Inflammatory macrophage (primary cell): ENCODE measurements around the gene FOXP1.

Experiments
- DNase-seq, 2 donors: peaks; one replicate each; pipeline ENCODE4 v3.0.0-alpha.2; 2020 to 2022

The FOXP1 gene

GRCh38 chr3:71585887-71586809, 2.6 kb upstream of the FOXP1 start:
- DNase-seq = peak; percentile 40 to 54

DNA sequence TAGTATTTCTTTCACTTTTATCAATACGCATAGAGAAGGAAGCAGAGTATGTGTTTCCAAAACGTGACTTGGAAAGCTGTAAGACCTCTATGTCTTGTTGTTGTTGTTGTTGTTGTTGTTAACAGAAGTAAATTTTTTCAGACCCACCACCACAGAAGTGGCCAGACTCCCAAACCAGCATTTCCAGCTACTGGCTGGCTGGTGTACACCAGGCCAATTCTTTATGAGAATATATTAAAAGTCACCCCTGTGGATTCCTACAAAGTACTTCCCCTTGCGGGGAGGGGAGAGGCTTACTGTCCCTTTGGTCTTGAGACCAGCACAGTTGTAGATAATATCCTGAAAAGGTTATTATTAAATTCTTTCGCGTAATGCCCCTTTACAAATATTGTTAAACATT, 1.6 kb upstream of the FOXP1 start:
- DNase-seq = peak; percentile 26 to 48

- DNase-seq = peak in 1 of 2 donors; percentile 9
Observed at GRCh38 chr3:71584394-71585011, 975 bp upstream of the FOXP1 start.

GRCh38 chr3:71582612-71583565, 639 bp downstream of the FOXP1 start:
- peak in 1 of 2 donors; percentile 25 for DNase-seq

GRCh38 chr3:71582036-71582611, 1.4 kb downstream of the FOXP1 start:
- DNase-seq = peak in 1 of 2 donors; percentile 32

DNA sequence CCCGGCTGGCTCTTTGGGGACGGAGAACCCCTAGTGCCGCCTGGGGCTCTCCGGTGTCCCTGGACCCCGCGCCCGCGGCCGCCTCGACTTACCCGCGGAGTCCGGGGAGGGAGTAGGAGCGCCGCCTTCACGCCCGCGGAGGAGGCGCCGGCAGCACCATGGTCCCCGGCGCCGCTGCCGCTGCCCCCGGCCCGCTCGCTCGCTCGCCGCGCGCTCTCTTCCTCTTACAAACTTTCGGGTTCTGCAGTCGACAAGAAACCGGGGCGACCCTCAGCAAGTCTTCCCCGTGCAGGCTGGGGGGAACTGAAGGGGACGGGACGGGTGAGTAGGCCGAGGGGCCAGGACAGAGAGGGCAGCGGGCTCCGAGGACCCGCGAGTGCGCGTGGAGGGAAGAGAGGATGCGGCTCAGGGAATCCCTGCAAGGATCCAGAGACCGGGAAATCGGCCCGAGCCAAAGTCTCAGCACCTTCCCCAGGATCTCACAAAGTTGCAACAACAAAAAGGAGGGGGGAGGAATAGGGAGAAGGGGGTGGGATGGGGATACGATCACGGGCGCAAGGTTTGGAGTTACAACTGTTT, 2.0 kb downstream of the FOXP1 start:
- DNase-seq = peak in 1 of 2 donors; percentile 28

GRCh38 chr3:71580636-71581456, 2.7 kb downstream of the FOXP1 start:
- DNase-seq = no peak

GRCh38 chr3:71579935-71580406, 3.6 kb downstream of the FOXP1 start:
- DNase-seq = no peak

GRCh38 chr3:71579326-71579934, 4.1 kb downstream of the FOXP1 start:
- no peak for DNase-seq

GRCh38 chr3:71578054-71578751, 5.3 kb downstream of the FOXP1 start:
- peak in 1 of 2 donors; percentile 34 for DNase-seq

GRCh38 chr3:71577011-71577410, 6.5 kb downstream of the FOXP1 start:
- peak in 1 of 2 donors; percentile 21 for DNase-seq

GRCh38 chr3:71575433-71575832, 8.1 kb downstream of the FOXP1 start:
- DNase-seq = no peak

- no peak for DNase-seq
Observed at GRCh38 chr3:71573181-71573580, 10.3 kb downstream of the FOXP1 start.

DNA sequence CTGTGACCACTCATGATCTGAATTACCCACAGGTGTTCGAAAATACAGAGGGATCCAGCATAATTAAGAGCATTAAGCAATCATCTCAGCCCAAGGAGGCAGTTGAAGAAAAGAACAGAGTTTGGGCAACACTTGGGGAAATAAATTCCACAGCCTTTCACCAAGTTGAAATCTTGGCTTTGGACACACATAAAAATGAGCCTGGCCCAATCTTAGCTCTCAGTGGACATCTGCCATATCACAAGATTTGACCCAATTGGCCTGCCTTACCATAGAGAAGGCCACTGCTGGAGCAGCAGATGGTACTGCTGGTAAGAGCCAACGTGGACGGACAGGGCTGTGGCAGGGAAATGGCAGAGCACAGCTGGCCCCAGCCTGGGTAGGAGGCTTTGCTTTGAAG, 13.0 kb downstream of the FOXP1 start:
- DNase-seq = no peak

DNA sequence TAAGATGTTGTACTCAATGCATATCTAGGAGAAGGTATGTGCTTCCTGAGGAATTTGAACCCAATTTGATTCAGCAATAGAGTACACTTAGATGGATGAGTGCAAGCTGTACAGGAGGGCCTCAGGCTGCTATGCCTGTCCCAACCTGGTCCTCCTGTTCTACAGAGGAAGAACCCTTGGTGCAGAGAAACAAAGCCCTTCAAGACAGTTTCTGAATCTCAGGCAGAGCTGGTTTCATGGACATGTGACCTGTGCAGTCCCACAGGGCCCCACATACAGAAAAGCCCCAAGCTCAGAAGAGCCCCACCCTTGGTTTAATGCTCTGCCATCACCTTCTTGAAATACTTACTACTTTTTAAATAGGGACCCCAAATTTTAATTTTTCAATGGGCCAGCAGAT, 15.3 kb downstream of the FOXP1 start:
- DNase-seq = no peak

DNA sequence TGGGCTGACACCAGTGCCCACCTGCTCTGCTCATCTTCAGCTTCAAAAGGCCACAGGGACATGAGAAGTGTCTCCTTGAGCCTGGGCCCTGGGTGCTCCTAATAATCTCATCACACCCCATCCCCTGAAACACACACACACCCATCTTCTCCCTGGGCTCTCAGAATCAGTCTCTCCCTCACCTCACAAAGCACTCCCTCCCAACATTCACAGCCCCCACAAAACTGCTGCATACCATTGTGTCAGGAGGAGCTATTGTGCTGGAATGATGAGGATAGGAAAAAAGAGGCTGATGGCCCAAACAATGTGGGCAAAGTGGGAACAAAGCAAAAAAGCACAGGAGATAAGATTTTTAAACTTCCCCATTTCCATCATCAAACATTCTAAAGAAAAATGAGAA, 16.8 kb downstream of the FOXP1 start:
- DNase-seq = no peak

DNA sequence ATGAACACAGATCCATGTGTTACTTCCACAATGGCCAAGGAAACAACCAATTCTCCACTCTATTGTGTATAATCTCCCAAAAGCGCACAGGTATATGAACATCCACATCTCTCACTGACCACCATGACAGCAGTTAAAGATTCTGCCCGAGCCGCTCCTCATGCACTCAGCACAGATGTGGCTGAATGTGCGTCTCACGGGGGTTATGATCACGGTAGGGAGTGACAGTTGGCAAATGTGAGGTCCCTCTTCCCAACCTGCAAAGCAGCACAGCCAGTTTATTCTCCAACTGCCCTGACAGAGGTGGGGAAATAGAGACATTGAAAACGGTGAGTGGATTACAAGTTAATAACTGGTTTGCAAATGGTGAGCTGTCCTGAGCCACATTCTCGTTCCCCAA, 17.6 kb downstream of the FOXP1 start:
- DNase-seq = no peak

GRCh38 chr3:71565316-71565715, 18.2 kb downstream of the FOXP1 start:
- DNase-seq = no peak

DNA sequence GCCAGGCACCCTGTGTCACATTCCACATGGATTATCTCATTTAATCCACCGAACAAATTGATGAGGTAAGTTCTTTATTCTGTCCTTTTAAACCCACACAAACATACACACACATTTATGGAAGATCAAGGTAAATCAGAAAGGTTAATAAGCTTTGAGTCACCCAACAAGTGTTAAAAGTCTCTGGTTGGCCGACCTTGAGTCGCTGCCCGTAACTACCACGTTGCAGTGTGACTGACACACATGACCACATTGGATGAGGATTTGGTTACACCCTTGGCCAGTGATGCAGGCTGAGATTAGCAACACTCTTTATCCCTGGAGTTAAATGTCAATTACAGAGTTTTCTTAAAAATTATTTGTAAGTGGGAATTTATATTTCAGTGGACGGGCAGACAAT, 19.2 kb downstream of the FOXP1 start:
- no peak for DNase-seq

DNA sequence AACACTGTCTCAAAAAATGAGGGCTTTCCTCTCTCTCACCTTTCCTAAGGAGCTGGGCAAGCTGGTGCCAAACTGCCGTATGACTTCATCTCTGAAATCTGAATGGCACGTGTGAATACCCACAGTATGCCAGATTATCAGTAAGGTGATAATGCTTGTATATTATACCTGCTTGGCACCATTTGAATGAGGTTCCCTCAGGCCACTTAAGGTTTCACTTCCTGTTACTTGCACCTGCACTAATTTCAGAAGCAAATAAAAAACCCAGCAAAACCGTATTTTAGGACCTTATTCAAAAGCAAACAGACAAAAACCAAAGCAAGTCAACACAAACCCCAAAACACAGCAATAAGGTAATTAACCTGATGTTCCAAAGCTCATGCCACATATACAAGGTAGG, 19.7 kb downstream of the FOXP1 start:
- DNase-seq = no peak
